NOMO-1 treated with dmso at 0.1 percent for 144 hours (cell line): ENCODE measurements around the gene CAVIN2.
"Not testable (repeated sequence)": the region's sequence is repeated elsewhere in the genome, so short reads cannot be mapped to it uniquely, and the experiment has no call there.

ENCODE experiments used
- DNase-seq: peaks from one replicate; lab custom pipeline; 2025; ENCODE audit not compliant: unreplicated experiment; lab: John Stamatoyannopoulos, UW

The CAVIN2 gene

GRCh38 chr2:191802180-191802579 lies 44.7 kb downstream of the CAVIN2 start:
- no peak for DNase-seq

GRCh38 chr2:191800874-191801273 lies 46.0 kb downstream of the CAVIN2 start:
- DNase-seq, result no peak

GRCh38 chr2:191799526-191799925 lies 47.4 kb downstream of the CAVIN2 start:
- no peak for DNase-seq

- no peak for DNase-seq
These were observed 48.7 kb downstream of the CAVIN2 start for GRCh38 chr2:191797942-191798876.

GRCh38 chr2:191797500-191797899 lies 49.4 kb downstream of the CAVIN2 start:
- DNase-seq, result no peak

GRCh38 chr2:191795715-191796114 lies 51.2 kb downstream of the CAVIN2 start:
- no peak for DNase-seq

DNA sequence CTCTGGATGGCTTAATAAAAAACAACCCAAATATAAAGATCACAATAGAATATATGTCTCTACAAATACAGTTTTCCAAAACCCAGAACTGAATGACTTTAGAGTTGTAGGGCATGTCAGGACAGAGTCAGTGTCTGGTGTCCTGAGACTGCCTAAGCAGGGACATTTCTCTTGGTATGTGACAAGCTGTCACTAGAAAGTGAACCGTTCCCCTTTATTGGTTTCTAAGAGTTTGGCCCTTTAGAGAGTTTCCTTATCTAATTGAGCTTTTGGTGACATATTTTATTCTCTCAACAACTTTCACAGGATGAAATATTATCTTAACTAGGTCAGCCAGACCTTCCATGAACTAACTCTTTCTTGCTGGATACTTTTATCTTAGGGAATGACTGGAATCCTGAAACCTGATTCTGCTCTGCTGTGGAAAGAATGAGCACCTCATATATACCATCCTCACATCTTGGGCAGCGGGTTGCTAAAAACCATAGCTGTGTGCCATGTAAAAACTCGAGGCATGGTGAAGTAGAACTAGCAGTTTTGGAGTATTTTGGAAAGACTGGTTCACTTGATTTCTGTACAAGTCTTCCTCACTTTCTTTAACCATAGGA lies 54.8 kb downstream of the CAVIN2 start:
- DNase-seq, result no peak

DNA sequence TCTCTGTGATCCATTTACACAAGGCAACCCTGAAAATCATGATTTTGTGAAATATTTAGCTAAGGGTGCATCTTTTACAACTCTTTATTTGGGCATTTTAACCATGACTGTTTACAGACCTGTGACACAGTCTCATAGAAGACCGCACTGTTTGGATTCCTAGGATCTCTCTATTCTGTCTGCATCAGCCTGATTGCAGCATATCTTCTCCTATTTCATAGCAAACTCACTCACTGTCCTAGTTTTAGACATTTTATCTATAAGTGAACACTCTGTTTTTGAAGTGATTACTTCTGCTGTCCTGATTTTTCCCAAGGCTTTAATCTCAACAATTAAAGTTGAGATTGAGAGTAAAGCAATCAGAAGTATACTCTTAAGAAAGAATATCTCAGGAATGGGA lies 56.2 kb downstream of the CAVIN2 start:
- no peak for DNase-seq

DNA sequence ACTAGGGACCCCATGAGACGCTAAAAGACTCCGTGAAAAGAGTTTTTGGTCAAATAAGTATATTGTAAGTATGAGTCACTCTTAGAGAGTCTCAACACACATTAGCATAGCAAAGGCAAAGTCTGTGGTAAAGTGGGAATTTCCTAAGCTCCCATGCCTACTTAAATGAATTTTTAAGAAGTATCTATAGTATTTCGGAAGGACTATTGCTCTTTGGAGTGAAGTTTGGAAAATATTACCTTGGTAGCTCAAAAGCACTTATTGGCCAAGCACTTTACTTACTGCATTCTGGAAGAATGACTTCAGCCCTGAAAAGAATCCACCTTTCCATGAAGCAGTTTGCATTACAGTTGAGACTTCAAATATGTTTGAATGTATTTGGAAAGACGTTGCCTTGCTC lies 57.1 kb downstream of the CAVIN2 start:
- DNase-seq, result no peak

- DNase-seq, result no peak
These were observed 60.2 kb downstream of the CAVIN2 start for GRCh38 chr2:191786694-191787093.

GRCh38 chr2:191785651-191786050 lies 61.2 kb downstream of the CAVIN2 start:
- DNase-seq, result not testable (repeated sequence)
